Esophagus muscularis mucosa (tissue), 4 donors: ENCODE measurements around the gene TCTN1. TPM values are rescaled to one million over a fixed set of nuclear protein-coding genes. Genes with fewer than 3 reads are reported as not detected.
A peak's percentile ranks its signal among the peaks of the same experiment; 100 is the strongest.

Source experiments
- DNase-seq: peaks from one replicate; pipeline ENCODE4 v3.0.0-alpha.2; 2017; ENCODE audit errors: extremely low spot score
- H3K27ac ChIP-seq, 4 donors: fragments of 200-600 bp; sonication (generic); replicated peaks in 1 of 4; 1 replicate in 3 of 4; 2 replicates in 1 of 4; pipeline ENCODE4 v1.5.1; 2016 to 2019; ENCODE audit warnings: mild to moderate bottlenecking in 1 of 4
- H3K27me3 ChIP-seq, 4 donors: fragments of 200-600 bp; sonication (generic); one replicate each; pipeline versions ENCODE4 v1.5.1 to v1.6.0; 2016 to 2019
- H3K36me3 ChIP-seq, 4 donors: fragments of 200-600 bp; sonication (generic); one replicate each; pipeline ENCODE4 v1.5.1; 2016 to 2019
- H3K4me1 ChIP-seq, 4 donors: fragments of 200-600 bp; sonication (generic); one replicate each; pipeline ENCODE4 v1.5.1; 2016 to 2019
- H3K4me3 ChIP-seq, 4 donors: fragments of 200-600 bp; sonication (generic); 1 replicate in 2 of 4; 2 replicates in 2 of 4; pipeline ENCODE4 v1.5.1; 2016 to 2019; ENCODE audit warnings: mild to moderate bottlenecking in 4 of 4, moderate library complexity in 1 of 4
- H3K9me3 ChIP-seq, 4 donors: fragments of 200-600 bp; sonication (generic); 1 replicate in 3 of 4; 2 replicates in 1 of 4; pipeline ENCODE4 v1.5.1; 2016 to 2019
- EP300 ChIP-seq: sonication (generic); formaldehyde crosslinking; IDR thresholded peaks from one replicate; pipeline ENCODE4 v1.6.1; 2017; ENCODE audit warnings: antibody characterized with exemption
- POLR2A ChIP-seq: fragments of 450-650 bp; IDR thresholded peaks from one replicate; pipeline ENCODE4 v1.6.1; 2017; ENCODE audit warnings: antibody characterized with exemption, moderate library complexity, mild to moderate bottlenecking, low read depth
- POLR2AphosphoS5 ChIP-seq, 2 donors: sonication (generic); formaldehyde crosslinking; IDR thresholded peaks; one replicate each; pipeline ENCODE4 v1.6.1; 2017; ENCODE audit warnings: antibody characterized with exemption in 2 of 2
- WGBS: methylation state at CpG from one replicate; pipeline ENCODE4 v1.1.5; 2018; 5-methylcytosine and 5-hydroxymethylcytosine counted together
- intact Hi-C: fragments of 100-400 bp; cut with DNase I; formaldehyde crosslinking; loops from one replicate; pipeline ENCODE4 v1.15.1; 2023
- total RNA-seq, 4 donors: library from RNA; depleted of rRNA; stranded (reverse); fragments of >200 nt; gene quantifications; one replicate each; pipeline versions ENCODE4 v1.1.0 to v1.2.1, GENCODE V29; 2016
- TF ChIP-seq, protein P1 (sequence below), 3 experiments: fragments of 200-600 bp in 2 of 3; fragments of 450-650 bp in 1 of 3; sonication (generic) in 2 of 3; IDR thresholded peaks; one replicate each; pipeline ENCODE4 v1.5.1; 2017 to 2019; ENCODE audit warnings: antibody characterized with exemption in 3 of 3, mild to moderate bottlenecking in 2 of 3, moderate library complexity in 1 of 3

The TCTN1 gene
- total RNA-seq, 4 donors from 2014 or later, result 17.4 to 26.2 (median 21.4) TPM

- H3K4me1 ChIP-seq, result peaks cover 9 to 35% (median 34%) of the 10 kb centered on the region in 4 donors
- H3K27ac ChIP-seq, result no peak overlapping the region
- no peak for DNase-seq
- intact Hi-C loops, result no loop called here
- H3K9me3 ChIP-seq, result no peaks in the 10 kb centered on the region
- H3K27me3 ChIP-seq, result no peaks in the 10 kb centered on the region
- WGBS, result 84% methylated on average over 5 of the region's 5 CpGs
- TF ChIP-seq EP300, result no peak
- no peak for TF ChIP-seq POLR2A
- TF ChIP-seq, protein P1, sequence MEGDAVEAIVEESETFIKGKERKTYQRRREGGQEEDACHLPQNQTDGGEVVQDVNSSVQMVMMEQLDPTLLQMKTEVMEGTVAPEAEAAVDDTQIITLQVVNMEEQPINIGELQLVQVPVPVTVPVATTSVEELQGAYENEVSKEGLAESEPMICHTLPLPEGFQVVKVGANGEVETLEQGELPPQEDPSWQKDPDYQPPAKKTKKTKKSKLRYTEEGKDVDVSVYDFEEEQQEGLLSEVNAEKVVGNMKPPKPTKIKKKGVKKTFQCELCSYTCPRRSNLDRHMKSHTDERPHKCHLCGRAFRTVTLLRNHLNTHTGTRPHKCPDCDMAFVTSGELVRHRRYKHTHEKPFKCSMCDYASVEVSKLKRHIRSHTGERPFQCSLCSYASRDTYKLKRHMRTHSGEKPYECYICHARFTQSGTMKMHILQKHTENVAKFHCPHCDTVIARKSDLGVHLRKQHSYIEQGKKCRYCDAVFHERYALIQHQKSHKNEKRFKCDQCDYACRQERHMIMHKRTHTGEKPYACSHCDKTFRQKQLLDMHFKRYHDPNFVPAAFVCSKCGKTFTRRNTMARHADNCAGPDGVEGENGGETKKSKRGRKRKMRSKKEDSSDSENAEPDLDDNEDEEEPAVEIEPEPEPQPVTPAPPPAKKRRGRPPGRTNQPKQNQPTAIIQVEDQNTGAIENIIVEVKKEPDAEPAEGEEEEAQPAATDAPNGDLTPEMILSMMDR (IDR thresholded peaks at IDR 0.05), result no peak
- TF ChIP-seq POLR2AphosphoS5 (IDR thresholded peaks at IDR 0.05), result no peak
- H3K4me3 ChIP-seq, result no peak overlapping the region
- peaks cover 0 to 40% (median 10%) of the 10 kb centered on the region in 4 donors for H3K36me3 ChIP-seq
Observed at GRCh38 chr12:110638796-110639195, 24.9 kb downstream of the TCTN1 start.

DNA sequence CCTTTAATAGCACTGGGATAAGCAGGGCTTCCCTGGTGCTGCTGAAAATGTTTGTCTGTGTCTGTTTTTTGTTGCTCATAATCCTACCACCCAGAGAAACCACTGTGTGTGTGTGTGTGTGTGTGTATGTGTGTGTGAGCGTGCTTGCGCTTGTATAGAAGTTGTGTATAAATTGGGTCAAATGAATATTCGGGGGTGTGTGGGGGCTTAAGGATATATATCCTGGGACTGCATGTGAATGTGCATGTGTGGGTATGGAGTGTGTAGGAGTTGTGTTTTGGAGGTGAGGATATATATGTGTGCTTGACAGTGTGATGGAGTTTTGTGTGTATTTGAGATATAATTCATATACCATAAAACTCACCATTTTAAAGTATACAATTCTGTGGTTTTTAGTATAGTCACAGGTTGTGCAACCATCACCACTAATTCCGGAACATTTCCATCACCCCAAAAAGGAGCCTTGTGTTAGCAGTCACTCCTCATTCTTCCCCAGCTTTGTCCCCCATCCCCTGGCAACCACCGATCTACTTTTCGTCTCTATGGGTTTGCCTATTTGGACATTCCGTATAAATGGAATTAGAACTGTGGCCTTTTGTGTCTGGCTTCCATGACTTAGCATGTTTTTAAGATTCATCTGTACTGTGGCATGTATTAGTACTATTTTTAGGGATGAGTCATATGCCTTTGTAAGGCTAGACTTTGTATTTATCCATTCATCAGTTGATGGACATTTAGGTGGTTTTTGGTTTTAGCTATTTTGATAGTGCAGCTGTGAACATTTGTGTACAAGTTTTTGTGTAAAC lies 25.6 kb downstream of the TCTN1 start:
- intact Hi-C loops, result no loop called here
- WGBS, result 75% methylated on average over 7 of the region's 7 CpGs
- peaks cover 9 to 35% (median 34%) of the 10 kb centered on the region in 4 donors for H3K4me1 ChIP-seq
- H3K9me3 ChIP-seq, result no peaks in the 10 kb centered on the region
- no peaks in the 10 kb centered on the region for H3K27me3 ChIP-seq
- TF ChIP-seq POLR2AphosphoS5 (IDR thresholded peaks at IDR 0.05) (peak in 1 of 2 donors; percentile 11), EP300 (no peak)
- TF ChIP-seq, protein P1 (IDR thresholded peaks at IDR 0.05), result no peak
- no peak overlapping the region for H3K4me3 ChIP-seq
- H3K27ac ChIP-seq, result no peak overlapping the region
- DNase-seq, result no peak
- H3K36me3 ChIP-seq, result peaks cover 0 to 33% (median 7%) of the 10 kb centered on the region in 4 donors

DNA sequence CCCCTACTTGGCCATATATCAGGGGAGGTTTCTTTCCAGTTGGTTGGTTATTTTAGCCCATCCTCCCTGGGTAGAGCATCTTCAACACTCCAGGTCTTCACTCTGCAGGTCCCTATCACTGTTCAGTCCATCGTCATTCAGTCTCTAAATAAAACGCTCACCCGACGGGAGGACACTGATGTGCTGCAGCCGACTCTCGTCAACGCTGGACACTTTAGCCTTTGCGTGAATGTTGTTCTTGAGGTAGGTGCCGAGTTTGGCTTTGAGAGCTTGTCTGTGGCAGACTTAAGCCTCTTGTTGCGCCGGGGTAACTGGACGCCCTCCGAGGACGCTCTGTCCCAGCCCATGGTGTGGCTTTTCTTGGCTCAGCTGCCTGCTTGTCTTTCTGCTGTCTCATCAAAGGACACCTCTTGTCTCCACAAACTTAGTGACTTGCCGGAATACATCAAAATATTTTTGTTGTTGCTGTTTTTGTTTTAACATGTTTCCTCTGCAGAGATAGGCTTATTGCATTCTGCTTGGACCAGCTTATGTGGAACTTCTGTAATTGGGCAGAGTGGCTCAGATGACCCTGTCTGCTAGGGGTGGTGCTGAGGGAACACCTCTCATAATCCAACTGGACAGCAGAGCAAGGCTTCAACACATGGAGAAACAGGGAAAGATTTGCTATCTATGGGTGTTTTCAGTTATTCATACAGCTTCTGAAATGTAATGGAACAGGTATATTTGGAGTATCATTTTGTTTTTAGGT lies 26.5 kb downstream of the TCTN1 start:
- no peaks in the 10 kb centered on the region for H3K27me3 ChIP-seq
- H3K9me3 ChIP-seq, result no peaks in the 10 kb centered on the region
- H3K4me1 ChIP-seq, result peaks cover 9 to 35% (median 34%) of the 10 kb centered on the region in 4 donors
- no peak for DNase-seq
- WGBS, result 92% methylated on average over 15 of the region's 15 CpGs
- TF ChIP-seq EP300 (no peak), POLR2A (no peak), POLR2AphosphoS5 (IDR thresholded peaks at IDR 0.05) (no peak)
- TF ChIP-seq, protein P1 (IDR thresholded peaks at IDR 0.05), result no peak
- no peak overlapping the region for H3K27ac ChIP-seq
- intact Hi-C loops, result no loop called here
- H3K4me3 ChIP-seq, result no peak overlapping the region
- H3K36me3 ChIP-seq, result peaks cover 0 to 35% (median 7%) of the 10 kb centered on the region in 4 donors

- Histone ChIP-seq H3K27ac (no peak overlapping the region), H3K36me3 (peaks cover 0 to 37% (median 8%) of the 10 kb centered on the region in 4 donors), H3K27me3 (no peaks in the 10 kb centered on the region), H3K4me3 (no peak overlapping the region), H3K4me1 (peaks cover 9 to 35% (median 34%) of the 10 kb centered on the region in 4 donors), H3K9me3 (no peaks in the 10 kb centered on the region)
- DNase-seq, result no peak
- intact Hi-C loops, result no loop called here
- TF ChIP-seq POLR2A (no peak), EP300 (no peak), POLR2AphosphoS5 (IDR thresholded peaks at IDR 0.05) (no peak)
- TF ChIP-seq, protein P1 (IDR thresholded peaks at IDR 0.05), result no peak
- 44% methylated on average over 7 of the region's 7 CpGs for WGBS
Observed at GRCh38 chr12:110641521-110641920, 27.6 kb downstream of the TCTN1 start.
